ENCODE data around the gene TENM4. TPM values are rescaled to one million over a fixed set of nuclear protein-coding genes. Genes with fewer than 3 reads are reported as not detected.

TENM4 gene
- total and polyA plus RNA-seq, 4 experiments from 2014 or later = 0.25 to 0.28 TPM; not detected in 2

- no peaks in the 10 kb centered on the region for H3K9me3 Mint-ChIP-seq
- Histone ChIP-seq H3K27ac (ENCODE audit: low read depth, low read length) (no peak overlapping the region), H3K27me3 (ENCODE audit: insufficient read depth, low read length) (no peaks in the 10 kb centered on the region), H3K4me1 (ENCODE audit: insufficient read depth, low read length) (no peaks in the 10 kb centered on the region), H3K9me3 (ENCODE audit: control insufficient read depth in 1 of 2, low read length in 2 of 2) (no peaks in the 10 kb centered on the region), H3K36me3 (ENCODE audit: insufficient read depth, low read length) (no peaks in the 10 kb centered on the region), H3K4me3 (ENCODE audit: low read length in 2 of 2) (no peak overlapping the region)
- no peaks in the 10 kb centered on the region for H3K4me1 Mint-ChIP-seq
- CTCF ChIA-PET (ENCODE audit: partially characterized antibody) = no interaction called here
- POLR2A ChIA-PET (ENCODE audit: partially characterized antibody) = no interaction called here
- DNase-seq = no peak
- H3K27ac Mint-ChIP-seq = no peak overlapping the region
- peaks cover 0 to 3% of the 10 kb centered on the region in 2 donors for H3K27me3 Mint-ChIP-seq
- no peak overlapping the region for H3K4me3 Mint-ChIP-seq
- H3K36me3 Mint-ChIP-seq = no peaks in the 10 kb centered on the region
- intact Hi-C loops (cut with micrococcal nuclease) = no loop called here
These were observed 619.2 kb downstream of the TENM4 start for GRCh38 chr11:78821371-78822306.

- ChIA-PET CTCF (ENCODE audit: partially characterized antibody) (no interaction called here), POLR2A (ENCODE audit: partially characterized antibody) (no interaction called here)
- Histone ChIP-seq H3K27me3 (ENCODE audit: insufficient read depth, low read length) (no peaks in the 10 kb centered on the region), H3K27ac (ENCODE audit: low read depth, low read length) (no peak overlapping the region), H3K36me3 (ENCODE audit: insufficient read depth, low read length) (no peaks in the 10 kb centered on the region), H3K4me1 (ENCODE audit: insufficient read depth, low read length) (no peaks in the 10 kb centered on the region), H3K4me3 (ENCODE audit: low read length in 2 of 2) (no peak overlapping the region), H3K9me3 (ENCODE audit: control insufficient read depth in 1 of 2, low read length in 2 of 2) (no peaks in the 10 kb centered on the region)
- Mint-ChIP-seq H3K9me3 (no peaks in the 10 kb centered on the region), H3K4me1 (no peaks in the 10 kb centered on the region), H3K27me3 (peaks cover 0 to 3% of the 10 kb centered on the region in 2 donors), H3K4me3 (no peak overlapping the region), H3K36me3 (no peaks in the 10 kb centered on the region), H3K27ac (no peak overlapping the region)
- DNase-seq = no peak
- intact Hi-C loops (cut with micrococcal nuclease) = no loop called here
These were observed 620.1 kb downstream of the TENM4 start for GRCh38 chr11:78820741-78821140.

GRCh38 chr11:78818201-78818600 lies 622.6 kb downstream of the TENM4 start:
- H3K4me3 ChIP-seq (ENCODE audit: low read length in 2 of 2) = no peak overlapping the region
- no peak overlapping the region for H3K27ac ChIP-seq (ENCODE audit: low read depth, low read length)
- intact Hi-C loops (cut with micrococcal nuclease) = no loop called here
- no peaks in the 10 kb centered on the region for H3K27me3 ChIP-seq (ENCODE audit: insufficient read depth, low read length)
- H3K4me1 Mint-ChIP-seq = no peaks in the 10 kb centered on the region
- H3K9me3 Mint-ChIP-seq = no peaks in the 10 kb centered on the region
- H3K4me1 ChIP-seq (ENCODE audit: insufficient read depth, low read length) = no peaks in the 10 kb centered on the region
- H3K4me3 Mint-ChIP-seq = no peak overlapping the region
- no peaks in the 10 kb centered on the region for H3K36me3 Mint-ChIP-seq
- DNase-seq = no peak
- no peaks in the 10 kb centered on the region for H3K36me3 ChIP-seq (ENCODE audit: insufficient read depth, low read length)
- ChIA-PET POLR2A (ENCODE audit: partially characterized antibody) (no interaction called here), CTCF (ENCODE audit: partially characterized antibody) (interaction anchor here (0.8 kb wide), 1 partner anchor 10 kb away, joined by 3 read pairs; no protein-coding TSS in a partner anchor)
- H3K27ac Mint-ChIP-seq = no peak overlapping the region
- H3K9me3 ChIP-seq (ENCODE audit: control insufficient read depth in 1 of 2, low read length in 2 of 2) = no peaks in the 10 kb centered on the region
- peaks cover 2 to 3% of the 10 kb centered on the region in 2 donors for H3K27me3 Mint-ChIP-seq

- Mint-ChIP-seq H3K27ac (no peak overlapping the region), H3K9me3 (no peaks in the 10 kb centered on the region), H3K36me3 (no peaks in the 10 kb centered on the region), H3K27me3 (peaks cover 2 to 3% of the 10 kb centered on the region in 2 donors), H3K4me3 (no peak overlapping the region), H3K4me1 (no peaks in the 10 kb centered on the region)
- intact Hi-C loops (cut with micrococcal nuclease) = no loop called here
- no peak overlapping the region for H3K27ac ChIP-seq (ENCODE audit: low read depth, low read length)
- ChIA-PET POLR2A (ENCODE audit: partially characterized antibody) (no interaction called here), CTCF (ENCODE audit: partially characterized antibody) (no interaction called here)
- no peak overlapping the region for H3K4me3 ChIP-seq (ENCODE audit: low read length in 2 of 2)
- no peaks in the 10 kb centered on the region for H3K36me3 ChIP-seq (ENCODE audit: insufficient read depth, low read length)
- H3K4me1 ChIP-seq (ENCODE audit: insufficient read depth, low read length) = no peaks in the 10 kb centered on the region
- H3K9me3 ChIP-seq (ENCODE audit: control insufficient read depth in 1 of 2, low read length in 2 of 2) = no peaks in the 10 kb centered on the region
- DNase-seq = no peak
- H3K27me3 ChIP-seq (ENCODE audit: insufficient read depth, low read length) = no peaks in the 10 kb centered on the region
These were observed 625.0 kb downstream of the TENM4 start for GRCh38 chr11:78815831-78816230.

GRCh38 chr11:78812513-78813293 lies 628.1 kb downstream of the TENM4 start:
- Histone ChIP-seq H3K27me3 (ENCODE audit: insufficient read depth, low read length) (no peaks in the 10 kb centered on the region), H3K27ac (ENCODE audit: low read depth, low read length) (no peak overlapping the region), H3K4me3 (ENCODE audit: low read length in 2 of 2) (no peak overlapping the region), H3K36me3 (ENCODE audit: insufficient read depth, low read length) (no peaks in the 10 kb centered on the region), H3K4me1 (ENCODE audit: insufficient read depth, low read length) (no peaks in the 10 kb centered on the region), H3K9me3 (ENCODE audit: control insufficient read depth in 1 of 2, low read length in 2 of 2) (no peaks in the 10 kb centered on the region)
- no peaks in the 10 kb centered on the region for H3K9me3 Mint-ChIP-seq
- ChIA-PET CTCF (ENCODE audit: partially characterized antibody) (no interaction called here), POLR2A (ENCODE audit: partially characterized antibody) (no interaction called here)
- intact Hi-C loops (cut with micrococcal nuclease) = no loop called here
- H3K27ac Mint-ChIP-seq = no peak overlapping the region
- H3K27me3 Mint-ChIP-seq = peaks cover 2 to 3% of the 10 kb centered on the region in 2 donors
- no peak overlapping the region for H3K4me3 Mint-ChIP-seq
- no peaks in the 10 kb centered on the region for H3K36me3 Mint-ChIP-seq
- no peaks in the 10 kb centered on the region for H3K4me1 Mint-ChIP-seq
- DNase-seq = no peak

GRCh38 chr11:78810559-78811009 lies 630.2 kb downstream of the TENM4 start:
- Histone ChIP-seq H3K9me3 (ENCODE audit: control insufficient read depth in 1 of 2, low read length in 2 of 2) (no peaks in the 10 kb centered on the region), H3K4me3 (ENCODE audit: low read length in 2 of 2) (no peak overlapping the region), H3K36me3 (ENCODE audit: insufficient read depth, low read length) (no peaks in the 10 kb centered on the region), H3K4me1 (ENCODE audit: insufficient read depth, low read length) (no peaks in the 10 kb centered on the region), H3K27me3 (ENCODE audit: insufficient read depth, low read length) (no peaks in the 10 kb centered on the region), H3K27ac (ENCODE audit: low read depth, low read length) (no peak overlapping the region)
- Mint-ChIP-seq H3K36me3 (no peaks in the 10 kb centered on the region), H3K27me3 (peaks cover 0 to 6% of the 10 kb centered on the region in 2 donors), H3K4me1 (no peaks in the 10 kb centered on the region), H3K4me3 (no peak overlapping the region), H3K9me3 (no peaks in the 10 kb centered on the region), H3K27ac (no peak overlapping the region)
- intact Hi-C loops (cut with micrococcal nuclease) = no loop called here
- CTCF ChIA-PET (ENCODE audit: partially characterized antibody) = no interaction called here
- DNase-seq = no peak
- POLR2A ChIA-PET (ENCODE audit: partially characterized antibody) = no interaction called here

- no peaks in the 10 kb centered on the region for H3K4me1 ChIP-seq (ENCODE audit: insufficient read depth, low read length)
- no peak overlapping the region for H3K4me3 ChIP-seq (ENCODE audit: low read length in 2 of 2)
- H3K27ac ChIP-seq (ENCODE audit: low read depth, low read length) = no peak overlapping the region
- H3K4me3 Mint-ChIP-seq = no peak overlapping the region
- H3K36me3 Mint-ChIP-seq = no peaks in the 10 kb centered on the region
- ChIA-PET CTCF (ENCODE audit: partially characterized antibody) (no interaction called here), POLR2A (ENCODE audit: partially characterized antibody) (no interaction called here)
- no peak overlapping the region for H3K27ac Mint-ChIP-seq
- H3K27me3 ChIP-seq (ENCODE audit: insufficient read depth, low read length) = no peaks in the 10 kb centered on the region
- H3K9me3 ChIP-seq (ENCODE audit: control insufficient read depth in 1 of 2, low read length in 2 of 2) = no peaks in the 10 kb centered on the region
- intact Hi-C loops (cut with micrococcal nuclease) = no loop called here
- no peaks in the 10 kb centered on the region for H3K9me3 Mint-ChIP-seq
- H3K4me1 Mint-ChIP-seq = no peaks in the 10 kb centered on the region
- peaks cover 0 to 4% of the 10 kb centered on the region in 2 donors for H3K27me3 Mint-ChIP-seq
- no peaks in the 10 kb centered on the region for H3K36me3 ChIP-seq (ENCODE audit: insufficient read depth, low read length)
- DNase-seq = no peak
These were observed 630.8 kb downstream of the TENM4 start for GRCh38 chr11:78809931-78810541.

Data from CD4-positive, alpha-beta memory T cell (primary cell).